H54 (cell line): Measurements from ENCODE around the gene YIPF2.

Experiments used
- DNase-seq: peaks from one replicate; pipeline ENCODE4 v3.0.0; 2011; ENCODE audit warnings: low spot score, mixed read lengths; ENCODE audit not compliant: insufficient read length
- FAIRE-seq: peaks from 3 replicates; lab custom pipeline; 2011; peaks lifted over from hg19 to GRCh38; lab: Jason Lieb, UNC
- POLR2A ChIP-seq: IDR thresholded peaks from 2 replicates; pipeline ENCODE4 v1.6.1; 2011; ENCODE audit warnings: low read depth, mild to moderate bottlenecking, low read length

Gene YIPF2

DNA sequence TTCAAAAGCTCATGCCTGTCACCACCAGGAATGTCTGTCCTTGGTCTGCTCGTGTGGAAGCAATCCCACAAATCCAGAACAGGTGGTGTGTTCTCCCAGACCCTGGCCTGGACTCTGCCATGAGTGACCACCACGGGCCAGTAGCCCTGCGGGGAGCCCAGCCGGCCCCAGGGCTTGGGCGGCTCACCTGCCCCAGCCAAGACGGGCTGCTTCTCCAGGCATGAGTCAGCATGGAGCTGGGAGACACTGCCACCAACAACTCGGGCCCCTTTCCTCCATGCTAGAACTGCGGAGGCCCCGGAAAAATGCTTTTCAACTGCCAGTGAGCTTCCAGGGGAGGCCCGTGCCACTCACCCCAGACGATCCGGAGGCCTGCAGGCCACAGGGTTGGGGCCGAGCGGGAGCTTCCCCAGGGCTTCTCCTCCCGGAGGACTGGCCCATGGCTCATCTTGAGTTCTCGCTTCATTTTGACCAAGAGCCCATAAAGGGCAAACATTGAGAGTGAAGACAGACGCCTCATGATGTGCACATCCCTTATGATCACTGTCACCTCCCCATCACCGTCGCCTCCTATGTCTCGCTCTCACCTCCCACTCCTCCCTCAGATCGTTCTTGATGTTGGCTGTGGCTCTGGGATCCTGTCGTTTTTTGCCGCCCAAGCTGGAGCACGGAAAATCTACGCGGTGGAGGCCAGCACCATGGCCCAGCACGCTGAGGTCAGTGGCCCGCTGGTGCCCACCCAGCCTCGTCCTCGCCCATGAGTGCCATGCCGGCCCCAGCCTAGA lies 16.7 kb downstream of the YIPF2 start:
- no peak for TF ChIP-seq POLR2A
- FAIRE-seq = no peak
- no peak for DNase-seq

DNA sequence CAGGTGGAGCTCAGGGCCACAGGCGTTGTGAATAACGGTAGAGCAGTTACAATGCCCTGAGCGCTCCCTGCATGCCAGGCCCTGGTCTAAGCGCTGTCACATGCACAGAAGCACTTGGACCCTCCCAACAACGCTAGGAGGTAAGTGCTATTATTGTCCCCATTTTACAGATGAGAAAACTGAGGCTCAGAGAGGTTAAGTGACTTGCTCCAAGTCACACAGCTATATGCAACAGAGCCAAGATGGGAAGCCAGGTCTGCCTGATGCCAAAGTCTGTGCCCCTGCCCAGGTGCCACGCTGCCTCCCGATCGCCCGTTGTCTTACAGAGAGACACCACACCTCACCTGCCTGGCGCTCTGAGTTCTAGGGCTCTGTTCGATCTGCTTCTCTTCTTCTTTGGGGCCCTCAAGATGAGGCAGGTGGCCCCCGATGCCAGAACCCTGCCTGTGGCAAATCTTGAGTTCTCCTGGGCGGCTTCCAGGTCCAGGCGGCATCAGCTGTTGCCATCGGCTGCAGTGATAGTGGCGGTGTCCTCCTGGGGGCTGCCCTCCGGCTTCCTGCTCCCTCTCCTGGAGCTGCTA lies 20.0 kb downstream of the YIPF2 start:
- DNase-seq (no peak), FAIRE-seq (no peak)
- TF ChIP-seq POLR2A = no peak

DNA sequence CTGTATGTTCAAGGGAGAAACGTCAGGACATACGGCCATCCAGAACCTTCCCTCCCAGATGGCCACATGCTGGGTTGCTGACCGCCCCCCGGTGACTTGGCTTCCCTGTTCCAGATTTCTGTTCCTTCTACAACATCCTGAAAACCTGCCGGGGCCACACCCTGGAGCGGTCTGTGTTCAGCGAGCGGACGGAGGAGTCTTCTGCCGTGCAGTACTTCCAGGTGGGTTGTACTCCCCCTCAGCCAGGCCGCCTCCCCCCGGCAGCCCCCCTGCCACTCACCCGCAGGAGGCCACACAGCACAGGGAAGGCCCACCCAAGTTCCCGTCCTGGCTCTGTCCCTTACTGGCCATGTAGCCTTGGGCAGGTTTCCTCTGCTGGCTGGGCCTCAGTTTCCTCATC lies 20.5 kb downstream of the YIPF2 start:
- DNase-seq (no peak), FAIRE-seq (no peak)
- no peak for TF ChIP-seq POLR2A

DNA sequence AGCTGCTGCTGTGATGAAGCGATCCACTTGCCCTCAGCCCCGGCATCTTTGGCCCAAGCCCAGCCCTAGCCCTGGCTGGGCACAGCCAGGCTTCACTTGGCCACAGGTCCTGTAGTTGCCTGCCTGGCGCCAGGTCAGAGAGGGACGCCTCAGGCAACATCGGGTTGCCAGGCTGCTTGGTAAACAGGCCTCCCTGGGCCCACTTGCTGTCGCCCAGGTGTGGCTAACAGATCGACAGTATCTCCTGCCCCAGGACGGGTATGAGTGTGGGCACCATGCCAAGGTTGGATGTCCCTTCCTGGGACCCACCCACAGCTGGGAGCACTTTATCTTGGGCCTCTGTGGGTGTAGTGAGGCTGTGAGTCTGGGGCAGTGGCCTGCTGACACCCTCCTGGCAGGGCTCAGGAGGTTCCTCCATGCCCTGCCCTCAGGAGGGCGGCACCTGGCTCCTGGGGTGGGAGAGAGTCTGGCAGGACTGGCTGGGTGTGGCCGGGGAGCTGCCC lies 29.2 kb downstream of the YIPF2 start:
- TF ChIP-seq POLR2A = no peak
- no peak for FAIRE-seq
- no peak for DNase-seq

DNA sequence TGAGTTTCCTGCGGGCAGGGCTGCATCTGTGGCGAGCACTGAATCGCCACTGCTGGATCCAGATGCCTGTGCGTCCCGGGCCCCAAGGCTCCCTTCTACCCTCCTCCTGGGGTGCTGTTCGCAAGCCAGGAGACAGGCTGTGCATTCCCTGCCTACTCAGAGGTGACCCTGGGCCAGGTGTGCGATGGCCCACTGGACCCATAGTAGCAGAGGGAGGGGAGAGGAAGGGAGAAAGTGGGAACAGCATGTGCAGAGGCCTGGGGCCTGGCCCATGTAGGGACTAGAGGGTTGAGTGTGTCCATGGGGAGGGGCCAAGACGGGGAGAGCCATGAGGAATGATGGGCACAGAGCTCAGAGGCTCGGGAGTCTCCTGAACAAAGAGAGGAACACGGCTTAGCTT lies 29.8 kb downstream of the YIPF2 start:
- no peak for DNase-seq
- no peak for TF ChIP-seq POLR2A
- no peak for FAIRE-seq

DNA sequence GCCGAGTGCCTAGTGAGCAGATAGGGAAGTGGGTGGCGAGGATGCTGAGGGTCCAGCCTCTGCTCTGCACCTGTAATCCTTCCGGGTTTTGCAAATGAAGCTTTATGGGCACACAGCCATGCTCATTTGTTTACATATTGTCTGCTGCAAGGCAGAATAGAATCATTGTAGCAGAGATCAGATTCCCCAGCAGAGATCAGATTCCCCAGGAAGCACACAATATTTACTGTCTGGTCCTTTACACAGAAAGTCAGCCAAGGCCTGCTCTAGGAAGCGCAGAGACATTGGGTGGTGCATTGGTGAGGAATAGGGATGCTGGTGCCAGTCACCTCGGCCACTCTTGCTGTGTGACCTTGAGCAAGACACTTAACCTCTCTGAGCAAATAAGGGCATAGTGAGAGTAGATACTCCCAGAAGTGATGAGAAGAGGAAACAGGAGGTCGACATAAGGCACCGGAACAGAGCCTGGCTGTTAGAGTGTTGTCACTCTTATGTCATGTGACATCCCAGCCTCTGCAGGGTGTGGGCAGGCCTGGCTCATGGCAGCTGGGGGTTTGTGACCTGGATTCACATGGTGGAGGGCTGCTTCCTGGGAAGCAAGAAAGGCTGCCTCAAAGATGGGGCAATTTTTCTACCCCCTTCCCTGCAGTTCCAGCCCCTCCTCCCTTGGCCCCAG lies 31.4 kb downstream of the YIPF2 start:
- DNase-seq (no peak), FAIRE-seq (no peak)
- TF ChIP-seq POLR2A = no peak

DNA sequence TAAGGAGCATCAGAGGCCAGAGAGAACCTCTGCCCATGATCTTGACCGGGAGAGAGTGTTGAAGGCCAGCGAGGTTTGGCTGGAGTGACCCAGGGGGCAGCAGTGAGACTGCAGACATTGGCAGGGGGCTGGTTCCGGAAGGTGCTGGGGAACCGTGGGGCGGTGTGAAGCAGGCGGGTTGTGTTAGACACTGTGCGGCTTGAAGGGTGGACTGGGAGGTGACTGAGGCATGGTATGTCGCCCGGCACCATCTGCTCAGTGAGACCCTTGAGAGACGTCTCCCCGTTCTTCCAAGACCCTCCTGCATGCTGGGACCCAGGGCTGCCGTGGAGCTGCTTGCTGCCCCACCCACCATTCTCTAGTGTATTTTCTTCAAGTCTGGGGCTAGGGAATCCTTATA lies 32.5 kb downstream of the YIPF2 start:
- no peak for DNase-seq
- FAIRE-seq = no peak
- no peak for TF ChIP-seq POLR2A

DNA sequence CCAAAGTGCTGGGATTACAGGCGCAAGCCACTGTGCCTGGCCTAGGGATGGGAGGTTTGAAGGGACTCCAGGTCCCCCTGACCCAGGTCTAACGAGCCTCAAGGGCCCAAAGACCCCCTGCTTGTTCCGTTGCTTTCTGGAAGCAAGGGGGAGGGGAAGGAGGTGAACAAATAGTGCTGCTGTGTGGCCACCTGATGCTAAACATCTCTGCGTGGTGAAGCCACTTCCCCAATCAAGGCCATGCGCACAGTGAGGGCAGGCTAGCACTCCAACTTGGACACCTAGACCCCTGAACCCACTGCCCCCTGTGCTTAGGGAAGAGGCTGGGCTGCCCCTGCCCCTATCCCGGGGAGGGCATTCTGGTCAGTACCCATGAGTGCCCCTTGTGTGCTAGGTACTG lies 33.1 kb downstream of the YIPF2 start:
- FAIRE-seq = no peak
- TF ChIP-seq POLR2A = no peak
- no peak for DNase-seq

DNA sequence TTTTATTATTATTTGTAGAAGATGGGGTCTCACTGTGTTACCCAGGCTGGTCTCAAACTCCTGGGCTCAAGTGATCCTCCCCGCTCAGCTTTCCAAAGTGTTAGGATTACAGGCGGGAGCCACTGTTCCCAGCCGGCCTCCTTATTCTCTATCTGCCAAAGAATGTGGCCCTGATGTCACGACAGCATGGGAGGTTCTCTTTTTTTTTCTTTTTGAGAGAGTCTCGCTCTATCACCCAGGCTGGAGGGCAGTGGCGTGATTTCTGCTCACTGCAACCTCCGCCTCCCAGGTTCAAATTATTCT lies 33.6 kb downstream of the YIPF2 start:
- DNase-seq (no peak), FAIRE-seq (no peak)
- no peak for TF ChIP-seq POLR2A

DNA sequence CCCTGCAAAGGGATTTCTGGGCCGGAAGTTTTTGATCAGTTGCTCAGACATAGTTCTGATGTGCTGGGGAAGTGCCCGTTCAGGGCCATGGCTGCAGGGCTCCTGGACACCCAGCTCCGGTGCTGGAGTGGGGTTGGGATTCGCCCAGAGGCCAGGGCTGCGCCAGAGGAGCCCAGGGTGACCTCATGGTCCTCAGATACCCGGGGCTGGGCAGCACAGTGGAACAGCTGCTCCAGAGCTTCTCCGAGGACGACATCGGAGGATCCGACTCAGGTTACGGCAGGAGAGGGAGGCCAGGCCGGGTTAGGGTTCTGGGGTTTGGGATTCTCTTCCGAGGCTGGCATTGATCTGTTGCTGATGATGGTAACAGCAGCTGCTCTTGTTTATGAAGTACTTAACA lies 36.2 kb downstream of the YIPF2 start:
- DNase-seq (no peak), FAIRE-seq (no peak)
- no peak for TF ChIP-seq POLR2A

DNA sequence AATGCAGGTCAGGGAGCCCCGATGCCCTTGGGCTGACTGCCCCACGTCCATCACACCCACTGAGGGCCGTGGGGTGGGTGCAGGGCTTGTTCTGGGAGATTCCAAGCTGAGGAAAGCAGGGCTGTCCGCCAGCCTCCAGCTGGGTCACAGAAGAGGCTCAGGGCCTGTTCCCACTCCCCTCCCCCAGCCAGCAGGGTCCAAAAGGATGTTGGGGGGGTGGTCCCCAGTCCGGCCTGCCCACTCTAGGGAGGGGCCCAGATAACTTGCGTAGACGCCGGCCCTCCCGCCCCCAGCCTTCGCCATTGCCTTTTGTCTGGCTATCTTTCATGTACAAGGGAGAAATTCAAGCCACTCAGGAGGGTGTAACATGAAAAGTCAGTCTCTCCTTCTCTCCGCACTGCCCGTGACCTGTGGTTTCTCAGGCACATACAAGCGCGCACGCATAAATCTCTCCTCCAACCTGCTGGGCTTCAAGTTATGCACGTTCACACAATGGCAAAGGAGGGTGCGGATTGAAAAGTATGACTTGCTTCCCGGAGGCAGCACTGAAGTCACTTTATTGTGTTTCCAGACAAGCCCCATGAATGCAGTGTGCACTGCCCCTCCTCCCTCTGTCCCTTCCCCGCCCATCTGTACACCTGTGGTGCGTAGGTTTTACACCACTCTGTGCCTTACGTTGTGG lies 36.9 kb downstream of the YIPF2 start:
- FAIRE-seq (no peak), DNase-seq (no peak)
- no peak for TF ChIP-seq POLR2A

DNA sequence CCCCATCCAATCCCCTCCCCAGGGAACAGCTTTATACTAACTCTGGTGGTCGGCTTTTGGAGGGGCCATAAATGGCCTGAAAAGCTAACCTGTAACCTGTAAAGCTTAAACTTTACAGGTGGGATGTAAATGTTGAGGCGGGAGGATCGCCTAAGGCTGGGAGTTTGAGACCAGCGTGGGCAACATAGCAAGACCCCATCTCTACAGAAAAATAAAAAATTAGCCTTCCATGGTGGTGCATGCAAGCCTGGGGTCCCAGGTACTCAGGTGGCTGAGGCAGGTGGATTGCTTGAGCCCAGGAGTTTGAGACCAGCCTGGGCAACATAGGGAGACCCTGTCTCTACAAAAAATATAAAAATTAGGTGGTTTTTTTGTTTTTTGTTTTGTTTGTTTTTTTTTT lies 38.6 kb downstream of the YIPF2 start:
- no peak for TF ChIP-seq POLR2A
- FAIRE-seq = no peak
- DNase-seq = no peak

DNA sequence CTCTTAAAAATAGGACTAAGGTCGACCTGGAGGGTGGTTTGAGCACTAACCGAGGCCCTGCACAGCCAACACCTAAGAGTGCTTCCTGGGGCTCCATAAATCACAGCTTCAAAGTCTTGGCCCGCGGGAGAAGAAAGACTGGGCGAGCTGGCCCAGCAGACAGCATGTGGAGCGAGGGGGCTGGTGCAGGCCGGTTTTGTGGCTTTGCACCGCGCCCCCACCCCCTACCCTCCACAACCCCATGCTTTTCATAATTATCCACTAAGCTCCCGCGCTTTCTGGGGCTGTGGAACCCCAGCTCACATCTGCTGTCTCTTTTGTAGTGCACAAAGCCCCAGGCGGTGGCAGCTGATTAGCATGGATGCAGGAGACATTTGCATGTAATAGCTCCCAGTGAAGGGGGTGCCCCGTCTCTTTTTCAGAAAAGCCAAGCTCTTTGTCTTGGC lies 40.0 kb downstream of the YIPF2 start:
- DNase-seq (no peak), FAIRE-seq (no peak)
- no peak for TF ChIP-seq POLR2A
